Activated CD8-positive, alpha-beta memory T cell treated with anti-CD3 and anti-CD28 coated beads, Interleukin-2, amount 10 ng/mL, durations not matched to agents 7 days and 5 days (primary cell): ENCODE results near the gene ATP2B2. TPM values are rescaled to one million over a fixed set of nuclear protein-coding genes. Genes with fewer than 3 reads are reported as not detected.

Experiments used
- ATAC-seq: fragments of 150-1000 bp; cut with Tn5 transposase; one replicate; pipeline ENCODE4 v1.10.0; 2021; ENCODE audit warnings: moderate library complexity
- CTCF ChIA-PET: fragments of 350-600 bp; sonication (Branson Sonifier 250); formaldehyde crosslinking; loops from one replicate; lab custom pipeline; 2021; ENCODE audit warnings: antibody characterized with exemption; lab: Charles Lee
- DNase-seq: peaks from one replicate; pipeline ENCODE4 v3.0.0-alpha.2; 2020
- H3K27ac Mint-ChIP-seq: one replicate; pipeline ENCODE4 v1.8.0; 2021; ENCODE audit warnings: mild to moderate bottlenecking, mixed read lengths
- H3K27me3 Mint-ChIP-seq: one replicate; pipeline ENCODE4 v1.8.0; 2021; ENCODE audit warnings: mixed read lengths
- H3K36me3 Mint-ChIP-seq: one replicate; pipeline ENCODE4 v1.8.0; 2021; ENCODE audit warnings: mild to moderate bottlenecking, mixed read lengths
- H3K4me1 Mint-ChIP-seq: one replicate; pipeline ENCODE4 v1.8.0; 2021; ENCODE audit warnings: mixed read lengths
- H3K4me3 Mint-ChIP-seq: one replicate; pipeline ENCODE4 v1.8.0; 2021; ENCODE audit warnings: mild to moderate bottlenecking, moderate library complexity, mixed read lengths
- H3K9me3 Mint-ChIP-seq: one replicate; pipeline ENCODE4 v1.8.0; 2022; ENCODE audit warnings: low read depth, mixed read lengths
- total RNA-seq, 2 experiments: library from RNA; stranded (reverse); gene quantifications; one replicate each; pipeline ENCODE4 v1.2.3, GENCODE V29; 2021

ATP2B2 gene
- total RNA-seq, 2 experiments from 2014 or later = not detected

GRCh38 chr3:10353160-10353559 lies 152.2 kb downstream of the ATP2B2 start:
- DNase-seq (no peak), ATAC-seq (no peak)
- Mint-ChIP-seq H3K27ac (no peak overlapping the region), H3K4me1 (no peaks in the 10 kb centered on the region), H3K27me3 (peaks cover 20% of the 10 kb centered on the region), H3K36me3 (no peaks in the 10 kb centered on the region), H3K4me3 (no peak overlapping the region), H3K9me3 (no peaks in the 10 kb centered on the region)
- CTCF ChIA-PET = no interaction called here

- H3K27ac Mint-ChIP-seq = no peak overlapping the region
- no peak overlapping the region for H3K4me3 Mint-ChIP-seq
- no peaks in the 10 kb centered on the region for H3K9me3 Mint-ChIP-seq
- ATAC-seq (no peak), DNase-seq (no peak)
- CTCF ChIA-PET = no interaction called here
- no peaks in the 10 kb centered on the region for H3K36me3 Mint-ChIP-seq
- H3K4me1 Mint-ChIP-seq = no peaks in the 10 kb centered on the region
- peaks cover 20% of the 10 kb centered on the region for H3K27me3 Mint-ChIP-seq
These were observed 153.1 kb downstream of the ATP2B2 start for GRCh38 chr3:10352146-10352911.

GRCh38 chr3:10351013-10351735 lies 154.2 kb downstream of the ATP2B2 start:
- Mint-ChIP-seq H3K27ac (no peak overlapping the region), H3K4me3 (no peak overlapping the region), H3K27me3 (peaks cover 20% of the 10 kb centered on the region), H3K9me3 (no peaks in the 10 kb centered on the region), H3K36me3 (no peaks in the 10 kb centered on the region), H3K4me1 (no peaks in the 10 kb centered on the region)
- CTCF ChIA-PET = no interaction called here
- ATAC-seq (no peak), DNase-seq (no peak)

- CTCF ChIA-PET = no interaction called here
- Mint-ChIP-seq H3K27ac (no peak overlapping the region), H3K4me3 (no peak overlapping the region), H3K4me1 (no peaks in the 10 kb centered on the region), H3K36me3 (no peaks in the 10 kb centered on the region), H3K9me3 (no peaks in the 10 kb centered on the region), H3K27me3 (peaks cover 20% of the 10 kb centered on the region)
- no peak for DNase-seq
- ATAC-seq = no peak
These were observed 154.9 kb downstream of the ATP2B2 start for GRCh38 chr3:10350324-10350985.

GRCh38 chr3:10349801-10350200 lies 155.6 kb downstream of the ATP2B2 start:
- DNase-seq = no peak
- no peak overlapping the region for H3K4me3 Mint-ChIP-seq
- no peaks in the 10 kb centered on the region for H3K4me1 Mint-ChIP-seq
- CTCF ChIA-PET = no interaction called here
- H3K27ac Mint-ChIP-seq = no peak overlapping the region
- H3K27me3 Mint-ChIP-seq = peaks cover 20% of the 10 kb centered on the region
- H3K36me3 Mint-ChIP-seq = no peaks in the 10 kb centered on the region
- no peak for ATAC-seq
- no peaks in the 10 kb centered on the region for H3K9me3 Mint-ChIP-seq

GRCh38 chr3:10348404-10348721 lies 157.0 kb downstream of the ATP2B2 start:
- H3K36me3 Mint-ChIP-seq = no peaks in the 10 kb centered on the region
- ATAC-seq (no peak), DNase-seq (no peak)
- no peaks in the 10 kb centered on the region for H3K9me3 Mint-ChIP-seq
- CTCF ChIA-PET = no interaction called here
- no peak overlapping the region for H3K4me3 Mint-ChIP-seq
- no peak overlapping the region for H3K27ac Mint-ChIP-seq
- H3K4me1 Mint-ChIP-seq = no peaks in the 10 kb centered on the region
- H3K27me3 Mint-ChIP-seq = peaks cover 9% of the 10 kb centered on the region

GRCh38 chr3:10347648-10348403 lies 157.6 kb downstream of the ATP2B2 start:
- Mint-ChIP-seq H3K27me3 (peaks cover 5% of the 10 kb centered on the region), H3K27ac (no peak overlapping the region), H3K4me3 (no peak overlapping the region), H3K4me1 (no peaks in the 10 kb centered on the region), H3K9me3 (no peaks in the 10 kb centered on the region), H3K36me3 (no peaks in the 10 kb centered on the region)
- CTCF ChIA-PET = interaction anchor here (1.9 kb wide), 1 partner anchor 391 kb away, joined by 5 read pairs; no protein-coding TSS in a partner anchor
- no peak for ATAC-seq
- no peak for DNase-seq

GRCh38 chr3:10345911-10346310 lies 159.5 kb downstream of the ATP2B2 start:
- CTCF ChIA-PET = interaction anchor here (1.9 to 3.2 kb wide), 2 partner anchors 392 to 393 kb away, joined by 5 to 26 read pairs; no protein-coding TSS in a partner anchor
- H3K9me3 Mint-ChIP-seq = no peaks in the 10 kb centered on the region
- no peaks in the 10 kb centered on the region for H3K4me1 Mint-ChIP-seq
- ATAC-seq = no peak
- no peak for DNase-seq
- H3K27ac Mint-ChIP-seq = no peak overlapping the region
- no peaks in the 10 kb centered on the region for H3K36me3 Mint-ChIP-seq
- no peak overlapping the region for H3K4me3 Mint-ChIP-seq
- peaks cover 1% of the 10 kb centered on the region for H3K27me3 Mint-ChIP-seq

GRCh38 chr3:10344944-10345575 lies 160.3 kb downstream of the ATP2B2 start:
- DNase-seq (no peak), ATAC-seq (no peak)
- no peak overlapping the region for H3K27ac Mint-ChIP-seq
- no peak overlapping the region for H3K4me3 Mint-ChIP-seq
- peaks cover 3% of the 10 kb centered on the region for H3K27me3 Mint-ChIP-seq
- CTCF ChIA-PET = interaction anchor here (1.0 to 3.2 kb wide), 4 partner anchors 11 to 394 kb away, joined by 4 to 26 read pairs (median 10); partner anchors contain the start of gene SEC13
- H3K4me1 Mint-ChIP-seq = no peaks in the 10 kb centered on the region
- no peaks in the 10 kb centered on the region for H3K9me3 Mint-ChIP-seq
- no peaks in the 10 kb centered on the region for H3K36me3 Mint-ChIP-seq

- Mint-ChIP-seq H3K27ac (no peak overlapping the region), H3K4me1 (no peaks in the 10 kb centered on the region), H3K9me3 (no peaks in the 10 kb centered on the region), H3K4me3 (no peak overlapping the region), H3K36me3 (no peaks in the 10 kb centered on the region), H3K27me3 (peaks cover 3% of the 10 kb centered on the region)
- ATAC-seq (peak; percentile 58), DNase-seq (peak; percentile 60)
- CTCF ChIA-PET = interaction anchor here (0.8 to 3.2 kb wide), 10 partner anchors 10 to 431 kb away, joined by 3 to 26 read pairs (median 4); partner anchors contain the start of gene SEC13
These were observed 161.0 kb downstream of the ATP2B2 start for GRCh38 chr3:10344147-10344943.

- no peak overlapping the region for H3K4me3 Mint-ChIP-seq
- DNase-seq = no peak
- CTCF ChIA-PET = interaction anchor here (0.8 to 3.2 kb wide), 9 partner anchors 9 to 431 kb away, joined by 3 to 26 read pairs (median 5); partner anchors contain the start of gene SEC13
- no peaks in the 10 kb centered on the region for H3K9me3 Mint-ChIP-seq
- ATAC-seq = no peak
- H3K4me1 Mint-ChIP-seq = peaks cover 1% of the 10 kb centered on the region
- H3K27me3 Mint-ChIP-seq = peaks cover 3% of the 10 kb centered on the region
- H3K27ac Mint-ChIP-seq = no peak overlapping the region
- H3K36me3 Mint-ChIP-seq = no peaks in the 10 kb centered on the region
These were observed 161.9 kb downstream of the ATP2B2 start for GRCh38 chr3:10343526-10343925.

- DNase-seq = no peak
- Mint-ChIP-seq H3K36me3 (no peaks in the 10 kb centered on the region), H3K27me3 (peaks cover 3% of the 10 kb centered on the region), H3K9me3 (no peaks in the 10 kb centered on the region), H3K4me1 (peaks cover 1% of the 10 kb centered on the region), H3K4me3 (no peak overlapping the region), H3K27ac (no peak overlapping the region)
- no peak for ATAC-seq
- CTCF ChIA-PET = interaction anchor here (1.2 to 3.2 kb wide), 4 partner anchors 8 to 396 kb away, joined by 3 to 26 read pairs (median 6); no protein-coding TSS in a partner anchor
These were observed 162.6 kb downstream of the ATP2B2 start for GRCh38 chr3:10342781-10343180.
